NCI-H2171 (cell line): ENCODE data around the gene ACRV1.

Source experiments
- DNase-seq: peaks from one replicate; lab custom pipeline; 2025; lab: John Stamatoyannopoulos, UW

The ACRV1 gene

DNA sequence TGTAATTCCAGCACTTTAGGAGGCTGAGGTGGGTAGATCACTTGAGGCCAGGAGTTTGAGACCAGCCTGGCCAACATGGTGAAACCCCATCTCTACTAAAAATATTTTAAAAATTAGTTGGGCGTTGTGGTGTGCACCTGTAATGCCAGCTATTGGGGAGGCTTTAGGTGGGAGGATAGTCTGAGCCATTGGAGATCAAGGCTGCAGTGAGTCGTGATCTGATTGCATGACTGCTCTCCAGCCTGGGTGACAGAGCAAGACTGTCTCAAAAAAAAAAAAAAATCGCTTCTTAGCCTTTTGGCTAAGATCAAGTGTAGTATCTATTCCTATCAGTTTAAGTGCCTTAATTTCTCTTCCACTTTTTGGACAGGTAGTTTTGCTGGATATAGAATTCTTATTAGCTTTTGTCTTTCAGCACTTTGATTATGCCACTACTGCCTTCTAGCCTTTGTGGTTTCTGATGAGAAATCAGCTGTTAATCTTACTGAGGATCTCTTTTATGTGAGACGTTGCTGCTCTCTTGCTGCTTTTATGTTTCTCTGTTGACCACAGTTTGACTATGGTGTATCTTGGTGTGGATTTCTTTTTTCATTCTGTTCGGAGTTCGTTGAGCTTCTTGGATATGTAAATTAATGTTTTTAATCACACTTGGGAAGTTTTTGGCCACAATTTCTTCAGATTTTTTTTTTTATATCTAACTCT, 31.0 kb downstream of the ACRV1 start:
- DNase-seq, result no peak

DNA sequence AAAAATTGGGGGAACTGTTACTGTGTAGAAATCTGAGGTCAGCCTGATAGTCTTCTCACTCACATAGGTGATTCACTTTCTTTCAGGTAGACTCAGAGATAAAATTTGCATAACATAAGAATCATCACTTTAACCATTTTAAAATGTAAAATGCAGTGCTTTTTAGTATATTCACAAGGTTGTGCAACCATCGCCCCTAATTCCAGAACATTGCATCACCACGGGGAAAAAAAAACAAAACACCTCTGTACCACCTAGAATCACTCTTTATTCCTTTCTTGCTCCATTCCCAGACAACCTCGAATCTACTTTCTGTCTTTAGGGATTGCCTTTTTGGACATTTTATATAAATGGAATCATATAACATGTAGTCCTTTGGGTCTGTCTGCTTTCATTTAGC, 34.8 kb downstream of the ACRV1 start:
- DNase-seq, result no peak

DNA sequence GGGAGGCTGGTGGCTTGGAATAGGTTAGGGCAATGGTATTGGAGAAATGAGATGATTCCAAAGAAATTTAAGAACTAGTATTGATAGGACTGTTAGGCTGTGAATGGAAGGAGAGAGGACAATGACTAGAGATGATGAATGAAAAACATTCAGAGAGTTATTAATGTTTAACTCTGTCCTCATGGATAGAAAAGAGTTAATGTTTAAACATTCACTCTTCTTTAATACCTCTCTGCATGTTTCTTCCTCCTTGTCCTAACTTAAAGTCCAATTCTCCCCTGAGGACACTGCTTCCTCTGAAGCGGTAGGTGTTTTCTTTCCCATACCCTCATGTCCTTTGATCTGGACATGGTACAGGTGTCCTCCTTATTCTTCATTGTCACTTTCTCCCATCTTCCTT, 42.3 kb downstream of the ACRV1 start:
- DNase-seq, result no peak

DNA sequence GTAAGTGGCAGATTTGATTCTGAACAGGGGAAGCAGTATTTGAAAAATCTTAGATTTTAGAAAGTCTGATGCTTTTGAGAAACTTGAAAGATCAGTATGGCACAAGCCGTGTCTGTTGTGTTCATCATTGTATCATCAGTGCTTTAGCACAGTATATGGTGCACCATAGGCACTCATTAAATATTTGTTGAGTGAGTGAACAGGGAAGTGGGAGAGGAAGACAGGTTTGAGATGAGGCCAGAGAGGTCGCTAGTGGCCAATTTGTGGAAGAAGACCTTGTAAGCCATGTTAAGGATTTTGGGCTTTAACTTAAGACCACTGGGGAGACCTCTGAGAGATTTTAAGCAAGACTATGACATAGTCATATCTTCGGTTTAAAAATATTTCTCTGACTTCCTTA, 42.8 kb downstream of the ACRV1 start:
- DNase-seq, result no peak

DNA sequence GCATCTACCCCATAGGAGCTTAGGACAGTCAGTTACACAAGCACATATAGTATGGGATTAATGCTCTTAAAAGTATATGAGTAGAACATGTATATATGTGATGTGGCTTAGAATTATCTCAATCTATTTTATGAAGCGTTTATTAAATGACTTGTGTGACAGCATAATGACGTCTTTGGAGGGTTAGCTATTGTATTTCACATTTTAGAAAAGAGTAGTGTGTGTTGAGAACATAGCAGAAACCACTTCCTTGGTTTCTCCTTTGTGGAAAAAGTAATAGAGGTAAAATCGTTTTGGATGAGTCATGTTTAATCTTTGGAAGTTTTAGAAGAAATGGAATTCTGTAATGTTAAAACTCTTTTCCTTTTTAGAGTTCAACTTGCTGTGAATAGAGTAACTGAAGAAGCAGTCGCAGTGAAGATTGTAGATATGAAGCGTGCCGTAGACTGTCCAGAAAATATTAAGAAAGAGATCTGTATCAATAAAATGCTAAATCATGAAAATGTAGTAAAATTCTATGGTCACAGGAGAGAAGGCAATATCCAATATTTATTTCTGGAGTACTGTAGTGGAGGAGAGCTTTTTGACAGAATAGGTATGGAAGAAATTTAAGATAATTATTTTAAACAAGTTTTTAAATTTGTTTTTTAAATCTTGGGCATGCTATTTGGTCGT, 53.3 kb downstream of the ACRV1 start:
- no peak for DNase-seq

DNA sequence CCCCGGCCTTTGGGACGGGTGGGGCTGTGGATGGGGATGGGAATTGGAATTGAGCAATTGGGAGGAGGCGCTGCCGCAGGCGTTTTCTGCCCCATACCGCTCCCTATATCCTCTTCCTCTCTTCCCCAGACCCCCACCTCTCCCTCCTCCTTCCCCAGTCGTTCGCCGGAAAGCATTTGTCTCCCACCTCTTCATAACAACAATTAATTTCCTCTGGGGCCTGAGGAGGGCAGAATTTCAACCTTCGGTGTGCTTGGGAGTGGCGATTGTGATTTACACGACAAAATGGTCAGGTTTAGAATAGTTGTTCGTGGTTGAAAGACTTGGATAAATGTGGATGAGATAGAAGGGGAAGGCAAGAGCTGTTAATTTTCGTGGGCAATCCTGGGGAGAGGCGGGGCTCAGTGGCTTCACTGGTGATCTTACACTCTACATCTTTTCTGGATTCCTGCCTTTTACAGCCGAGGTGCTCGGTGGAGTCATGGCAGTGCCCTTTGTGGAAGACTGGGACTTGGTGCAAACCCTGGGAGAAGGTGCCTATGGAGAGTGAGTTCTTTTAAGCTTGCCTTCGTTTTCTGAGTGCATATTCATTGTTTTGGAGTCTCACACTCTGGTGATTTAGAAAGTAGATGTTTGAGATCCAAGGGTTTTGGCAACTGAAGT, 54.2 kb downstream of the ACRV1 start:
- peak; percentile 75 for DNase-seq

DNA sequence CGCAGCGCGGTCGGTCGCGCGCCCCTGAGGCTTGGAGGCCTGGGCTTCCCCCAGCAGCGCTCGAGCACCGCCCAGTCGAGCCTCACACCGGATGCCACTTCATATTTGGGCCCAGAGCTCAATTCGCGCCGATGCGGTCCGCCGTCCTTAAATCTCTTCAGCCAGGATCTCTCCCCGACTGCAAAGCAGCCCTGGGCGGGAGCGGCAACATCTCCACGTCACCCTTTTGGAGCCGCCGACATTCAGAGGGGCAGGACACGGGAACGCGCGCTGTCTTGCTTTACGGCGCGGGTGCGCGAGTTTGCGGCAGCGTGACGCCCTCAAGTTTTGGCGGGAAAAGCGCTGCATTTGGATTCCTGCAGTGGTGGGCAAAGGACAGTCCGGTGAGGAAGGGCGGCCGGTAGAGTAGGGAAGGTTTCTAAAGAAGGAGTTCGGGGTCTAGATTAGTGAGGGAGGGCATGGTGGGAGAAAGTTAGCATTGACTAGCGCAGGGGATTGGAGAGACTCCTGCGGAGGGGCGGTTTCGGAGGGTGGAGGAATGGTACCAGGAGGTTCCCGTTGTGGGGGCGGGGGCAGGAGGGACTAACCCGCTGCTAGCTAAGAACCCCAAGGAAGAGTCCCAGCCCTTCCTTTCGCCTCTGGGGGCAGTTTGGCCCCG, 54.9 kb downstream of the ACRV1 start:
- DNase-seq, result peak; percentile 86

DNA sequence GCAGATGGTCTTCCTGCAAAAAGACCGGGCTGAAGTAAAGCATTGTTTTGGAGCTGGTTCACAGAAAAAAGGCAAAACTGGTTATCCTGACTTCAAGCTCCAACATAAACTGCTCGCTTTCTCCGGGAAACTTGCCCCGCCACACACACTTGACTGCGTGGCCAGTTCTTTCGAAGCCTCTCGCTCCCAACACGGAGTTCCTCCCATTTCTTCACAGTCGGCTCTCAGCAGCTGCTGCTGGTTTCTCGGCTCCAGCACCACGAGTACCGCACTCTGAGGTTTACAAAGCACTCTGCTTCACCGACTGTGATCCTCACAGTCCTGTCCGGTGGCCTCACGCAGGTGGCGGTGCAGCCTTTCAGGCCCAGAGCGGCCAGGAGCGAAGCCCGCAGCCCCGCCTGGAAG, 55.4 kb downstream of the ACRV1 start:
- no peak for DNase-seq

DNA sequence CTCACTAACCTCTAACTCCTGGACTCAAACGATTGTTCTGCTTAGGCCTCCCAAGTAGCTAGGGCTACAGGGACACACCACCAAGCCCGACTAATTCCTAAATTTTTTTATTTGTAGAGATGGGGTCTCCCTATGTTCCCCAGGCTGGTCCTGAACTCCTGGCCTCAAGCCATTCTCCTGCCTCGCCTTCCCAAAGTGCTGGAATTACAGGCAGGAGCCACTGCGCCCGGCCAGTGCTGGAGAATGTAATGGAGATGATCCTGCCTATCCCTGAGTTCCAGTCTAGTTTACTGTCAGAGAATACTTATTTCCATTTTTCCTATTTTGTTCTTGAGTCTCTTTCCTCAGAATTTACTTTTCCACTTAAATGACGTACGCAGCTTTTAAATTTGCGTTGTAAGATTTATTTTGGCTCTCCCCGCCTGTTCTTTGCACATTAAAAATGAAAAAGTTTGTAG, 55.9 kb downstream of the ACRV1 start, which contains the start of gene CHEK1:
TSS of gene CHEK1 (plus strand) at position 408 of the 458 bp plus-strand sequence. CDS start 1,606 bp downstream, outside the sequence.
- no peak for DNase-seq

DNA sequence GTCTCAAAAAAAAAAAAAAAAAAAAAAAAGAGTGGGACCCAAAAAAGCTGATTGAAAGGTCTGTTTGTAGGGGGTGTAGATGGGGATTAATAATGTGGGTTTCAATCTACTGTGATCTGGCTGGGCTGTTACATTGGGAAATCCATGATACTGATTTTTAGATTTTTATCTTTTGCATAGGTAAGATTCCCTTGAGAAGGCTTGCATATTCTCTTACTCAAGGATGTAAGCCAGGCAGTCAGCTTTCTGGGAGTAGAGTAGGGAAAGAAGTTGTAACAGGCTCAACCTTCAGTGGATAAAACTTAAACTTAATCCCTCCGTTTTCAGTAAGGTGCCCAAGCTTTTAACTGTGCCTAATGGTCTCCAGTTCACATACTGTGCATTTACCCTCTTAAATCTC, 57.6 kb downstream of the ACRV1 start:
- no peak for DNase-seq

DNA sequence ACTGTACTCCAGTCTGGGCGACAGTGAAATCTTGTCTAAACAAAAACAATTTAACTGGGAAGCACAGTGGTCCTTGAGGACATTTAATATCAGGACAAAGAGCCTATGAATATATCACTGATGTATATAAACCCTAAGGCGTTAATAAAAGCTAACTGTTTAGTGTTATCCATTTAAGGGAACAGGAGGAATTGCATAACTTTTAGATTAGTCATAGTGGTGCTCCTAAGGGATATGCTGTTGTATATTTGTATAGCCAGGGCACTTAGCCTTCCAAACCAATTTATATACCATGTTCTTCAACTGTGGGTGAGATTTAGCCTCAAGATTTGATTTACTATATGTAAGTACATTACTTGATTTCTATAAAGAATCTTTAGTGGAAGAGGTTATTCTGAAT, 58.7 kb downstream of the ACRV1 start:
- DNase-seq, result no peak
